Endothelial cell (in vitro differentiated cells): Measurements from ENCODE around the gene HDGF. TPM values are rescaled to one million over a fixed set of nuclear protein-coding genes. Genes with fewer than 3 reads are reported as not detected.
A peak's percentile ranks its signal among the peaks of the same experiment; 100 is the strongest.

Experiments
- DNase-seq: peaks from one replicate; pipeline ENCODE4 v3.0.0; 2021; ENCODE audit warnings: low spot score
- H3K27ac Mint-ChIP-seq: one replicate; pipeline ENCODE4 v1.8.0; 2021; ENCODE audit warnings: mixed read lengths, inconsistent platforms; ENCODE audit not compliant: unreplicated experiment
- H3K27me3 Mint-ChIP-seq: one replicate; pipeline ENCODE4 v1.8.0; 2021; ENCODE audit warnings: mild to moderate bottlenecking, moderate library complexity, mixed read lengths, inconsistent platforms; ENCODE audit not compliant: unreplicated experiment
- H3K36me3 Mint-ChIP-seq: one replicate; pipeline ENCODE4 v1.8.0; 2021; ENCODE audit warnings: mild to moderate bottlenecking, low read depth, mixed read lengths, inconsistent platforms; ENCODE audit not compliant: unreplicated experiment
- H3K4me1 Mint-ChIP-seq: one replicate; pipeline ENCODE4 v1.8.0; 2021; ENCODE audit warnings: mild to moderate bottlenecking, mixed read lengths, inconsistent platforms; ENCODE audit not compliant: unreplicated experiment
- H3K4me3 Mint-ChIP-seq: one replicate; pipeline ENCODE4 v1.8.0; 2021; ENCODE audit warnings: mild to moderate bottlenecking, mixed read lengths, inconsistent platforms; ENCODE audit not compliant: unreplicated experiment
- H3K9me3 Mint-ChIP-seq: one replicate; pipeline ENCODE4 v1.8.0; 2021; ENCODE audit warnings: mixed read lengths, inconsistent platforms; ENCODE audit not compliant: unreplicated experiment
- CTCF ChIP-seq: fragments of 200-600 bp; sonication (generic); IDR thresholded peaks from one replicate; pipeline ENCODE4 v1.5.0; 2021; ENCODE audit warnings: antibody characterized with exemption; ENCODE audit not compliant: unreplicated experiment
- total RNA-seq: library from RNA; stranded (reverse); fragmentation: NEBNext Ultra II Directional; extraction: Animal tissue kit (Norgen Biotek cat#: 25700); gene quantifications from one replicate; pipeline ENCODE4 v1.2.1, GENCODE V29; 2021; ENCODE audit not compliant: unreplicated experiment

The HDGF gene
- total RNA-seq, 1 donor from 2014 or later: 175 TPM

GRCh38 chr1:156707417-156708217 is 43.9 kb downstream of the HDGF start:
- Mint-ChIP-seq H3K4me3 (no peak overlapping the region), H3K36me3 (peaks cover 4% of the 10 kb centered on the region), H3K9me3 (no peaks in the 10 kb centered on the region), H3K4me1 (peaks cover 17% of the 10 kb centered on the region), H3K27ac (no peak overlapping the region), H3K27me3 (peaks cover 11% of the 10 kb centered on the region)
- no peak for DNase-seq
- TF ChIP-seq CTCF: no peak

- H3K9me3 Mint-ChIP-seq: no peaks in the 10 kb centered on the region
- peak overlapping the region; percentile 78 for H3K4me3 Mint-ChIP-seq
- peak overlapping the region; percentile 57 for H3K27ac Mint-ChIP-seq
- DNase-seq: no peak
- H3K36me3 Mint-ChIP-seq: peaks cover 4% of the 10 kb centered on the region
- peaks cover 17% of the 10 kb centered on the region for H3K4me1 Mint-ChIP-seq
- H3K27me3 Mint-ChIP-seq: peaks cover 13% of the 10 kb centered on the region
- no peak for TF ChIP-seq CTCF
Measured at GRCh38 chr1:156706657-156707416, 44.6 kb downstream of the HDGF start.

GRCh38 chr1:156705918-156706656 is 45.4 kb downstream of the HDGF start:
- H3K4me3 Mint-ChIP-seq: peak overlapping the region; percentile 78
- H3K27me3 Mint-ChIP-seq: peaks cover 17% of the 10 kb centered on the region
- TF ChIP-seq CTCF: peak; percentile 94
- H3K9me3 Mint-ChIP-seq: no peaks in the 10 kb centered on the region
- H3K4me1 Mint-ChIP-seq: peaks cover 17% of the 10 kb centered on the region
- peak; percentile 71 for DNase-seq
- no peak overlapping the region for H3K27ac Mint-ChIP-seq
- peaks cover 4% of the 10 kb centered on the region for H3K36me3 Mint-ChIP-seq

GRCh38 chr1:156705321-156705917 is 46.1 kb downstream of the HDGF start, which contains the start of gene CRABP2:
TSS of gene CRABP2 (minus strand) at chr1:156705583. CDS start at chr1:156705446, 137 bp downstream.
- DNase-seq: peak; percentile 29
- peaks cover 17% of the 10 kb centered on the region for H3K27me3 Mint-ChIP-seq
- peaks cover 17% of the 10 kb centered on the region for H3K4me1 Mint-ChIP-seq
- no peak within 1 kb of the TSS for H3K27ac Mint-ChIP-seq
- no peaks in the 10 kb centered on the region for H3K9me3 Mint-ChIP-seq
- H3K4me3 Mint-ChIP-seq: peak within 1 kb of the TSS; percentile 78
- H3K36me3 Mint-ChIP-seq: peaks cover 4% of the 10 kb centered on the region
- TF ChIP-seq CTCF: no peak
